ENCODE measurements around the gene AKAP7. TPM values are rescaled to one million over a fixed set of nuclear protein-coding genes. Genes with fewer than 3 reads are reported as not detected.

Gene AKAP7
- total and polyA plus RNA-seq, 3 donors from 2014 or later: 16.5 to 32.4 (median 29.3) TPM

DNA sequence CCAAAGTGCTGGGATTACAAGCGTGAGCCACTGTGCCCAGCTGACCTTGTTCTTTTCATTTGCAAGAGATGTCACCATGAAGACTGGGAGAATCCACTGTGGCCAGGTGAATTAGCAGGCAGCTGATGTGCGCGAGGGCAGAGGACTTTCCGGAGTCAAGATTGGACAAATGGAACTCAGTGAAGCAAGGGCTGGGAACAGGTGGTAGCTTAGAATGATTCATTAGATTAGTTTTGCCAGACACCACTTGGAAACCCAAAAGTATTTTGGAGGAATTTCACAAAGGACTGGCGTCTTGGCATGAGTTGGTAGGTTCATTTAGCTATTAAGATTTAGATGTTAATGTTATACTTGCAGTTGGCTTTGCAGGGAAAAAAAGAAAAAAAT is 4.7 kb upstream of the AKAP7 start:
- intact Hi-C loops (cut with DNase I; ENCODE audit: low total_unique reads): no loop called here
- H3K27ac ChIP-seq: no peak overlapping the region
- TF ChIP-seq, protein P1, sequence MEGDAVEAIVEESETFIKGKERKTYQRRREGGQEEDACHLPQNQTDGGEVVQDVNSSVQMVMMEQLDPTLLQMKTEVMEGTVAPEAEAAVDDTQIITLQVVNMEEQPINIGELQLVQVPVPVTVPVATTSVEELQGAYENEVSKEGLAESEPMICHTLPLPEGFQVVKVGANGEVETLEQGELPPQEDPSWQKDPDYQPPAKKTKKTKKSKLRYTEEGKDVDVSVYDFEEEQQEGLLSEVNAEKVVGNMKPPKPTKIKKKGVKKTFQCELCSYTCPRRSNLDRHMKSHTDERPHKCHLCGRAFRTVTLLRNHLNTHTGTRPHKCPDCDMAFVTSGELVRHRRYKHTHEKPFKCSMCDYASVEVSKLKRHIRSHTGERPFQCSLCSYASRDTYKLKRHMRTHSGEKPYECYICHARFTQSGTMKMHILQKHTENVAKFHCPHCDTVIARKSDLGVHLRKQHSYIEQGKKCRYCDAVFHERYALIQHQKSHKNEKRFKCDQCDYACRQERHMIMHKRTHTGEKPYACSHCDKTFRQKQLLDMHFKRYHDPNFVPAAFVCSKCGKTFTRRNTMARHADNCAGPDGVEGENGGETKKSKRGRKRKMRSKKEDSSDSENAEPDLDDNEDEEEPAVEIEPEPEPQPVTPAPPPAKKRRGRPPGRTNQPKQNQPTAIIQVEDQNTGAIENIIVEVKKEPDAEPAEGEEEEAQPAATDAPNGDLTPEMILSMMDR (IDR thresholded peaks at IDR 0.05): no peak
- TF ChIP-seq POLR2A (IDR thresholded peaks at IDR 0.05): no peak
- H3K4me3 ChIP-seq: no peak overlapping the region
- H3K9me3 ChIP-seq: no peaks in the 10 kb centered on the region
- peaks cover 6% of the 10 kb centered on the region for H3K4me1 ChIP-seq
- H3K27me3 ChIP-seq: no peaks in the 10 kb centered on the region
- no peaks in the 10 kb centered on the region for H3K36me3 ChIP-seq (ENCODE audit: low read depth, missing control alignments)
- DNase-seq: no peak
- WGBS, 2 donors: 85 to 94% methylated on average over 5 of the region's 5 CpGs

DNA sequence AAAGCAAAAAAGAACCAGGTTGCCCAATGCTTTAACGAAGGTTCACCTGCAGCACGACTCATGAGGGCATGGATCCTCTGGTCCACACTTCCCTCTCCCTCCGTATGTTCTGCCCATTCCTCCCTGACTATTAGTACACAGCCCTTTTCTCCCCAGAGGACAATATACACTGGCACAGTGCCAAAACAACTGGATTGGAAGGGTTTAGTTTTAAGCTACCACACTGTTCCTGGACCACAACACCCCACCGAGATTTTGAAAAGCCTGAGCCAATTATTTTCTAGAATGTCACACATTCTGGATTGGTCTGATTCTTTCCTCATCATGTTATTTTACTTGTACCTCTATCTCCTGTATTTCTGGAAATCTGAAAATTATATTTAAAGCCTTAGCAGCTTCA is 2.9 kb upstream of the AKAP7 start:
- intact Hi-C loops (cut with DNase I; ENCODE audit: low total_unique reads): no loop called here
- Histone ChIP-seq H3K4me1 (peaks cover 11% of the 10 kb centered on the region), H3K4me3 (peak overlapping the region in 1 of 2 donors; percentile 7), H3K27ac (no peak overlapping the region), H3K36me3 (ENCODE audit: low read depth, missing control alignments) (no peaks in the 10 kb centered on the region), H3K9me3 (no peaks in the 10 kb centered on the region), H3K27me3 (no peaks in the 10 kb centered on the region)
- DNase-seq: no peak
- TF ChIP-seq, protein P1 (IDR thresholded peaks at IDR 0.05): no peak
- TF ChIP-seq POLR2A (IDR thresholded peaks at IDR 0.05): no peak
- WGBS, 2 donors: 46 to 75% methylated on average over 4 of the region's 4 CpGs

GRCh38 chr6:131134220-131134979 is 867 bp upstream of the AKAP7 start:
- 57 to 70% methylated on average over 14 of the region's 14 CpGs for WGBS, 2 donors
- intact Hi-C loops (cut with DNase I; ENCODE audit: low total_unique reads): no loop called here
- DNase-seq: no peak
- Histone ChIP-seq H3K36me3 (ENCODE audit: low read depth, missing control alignments) (no peaks in the 10 kb centered on the region), H3K9me3 (no peaks in the 10 kb centered on the region), H3K27me3 (no peaks in the 10 kb centered on the region), H3K4me3 (peak overlapping the region; percentile 73 to 83), H3K4me1 (peaks cover 11% of the 10 kb centered on the region), H3K27ac (peak overlapping the region; percentile 63 to 93)
- TF ChIP-seq, protein P1 (IDR thresholded peaks at IDR 0.05): no peak
- no peak for TF ChIP-seq POLR2A (IDR thresholded peaks at IDR 0.05)

- Histone ChIP-seq H3K9me3 (no peaks in the 10 kb centered on the region), H3K27ac (peak overlapping the region; percentile 63 to 93), H3K4me3 (peak overlapping the region; percentile 73 to 83), H3K27me3 (no peaks in the 10 kb centered on the region), H3K4me1 (peaks cover 11% of the 10 kb centered on the region), H3K36me3 (ENCODE audit: low read depth, missing control alignments) (no peaks in the 10 kb centered on the region)
- TF ChIP-seq, protein P1 (IDR thresholded peaks at IDR 0.05): no peak
- no peak for TF ChIP-seq POLR2A (IDR thresholded peaks at IDR 0.05)
- WGBS, 2 donors: 0% methylated on average over 4 of the region's 4 CpGs
- no peak for DNase-seq
- intact Hi-C loops (cut with DNase I; ENCODE audit: low total_unique reads): no loop called here
Measured at GRCh38 chr6:131134980-131135243, 355 bp upstream of the AKAP7 start.

Measured in testis (tissue), 3 donors.